Measurements from ENCODE around the gene FAM20B.

GRCh38 chr1:178999061-178999460 lies 26.6 kb upstream of the FAM20B start:
- TF ChIP-seq EZH2 (optimal IDR thresholded peaks at IDR 0.05; ENCODE audit: low read depth, low read length) (no peak), CTCF (IDR thresholded peaks at IDR 0.05; ENCODE audit: low read length) (no peak)
